ENCODE data around the gene FAM163B.
"Not testable (repeated sequence)": the region's sequence is repeated elsewhere in the genome, so short reads cannot be mapped to it uniquely, and the experiment has no call there.

FAM163B gene

GRCh38 chr9:133634081-133634691 lies 25.0 kb upstream of the FAM163B start:
- H3K27me3 Mint-ChIP-seq = peaks cover 18% of the 10 kb centered on the region
- no peaks in the 10 kb centered on the region for H3K9me3 Mint-ChIP-seq
- no peak overlapping the region for H3K4me3 Mint-ChIP-seq
- H3K4me1 Mint-ChIP-seq = no peaks in the 10 kb centered on the region
- no peak for ATAC-seq (ENCODE audit: low read depth)
- no peak overlapping the region for H3K27ac Mint-ChIP-seq
- H3K36me3 Mint-ChIP-seq = no peaks in the 10 kb centered on the region
- no peak for DNase-seq (ENCODE audit: low spot score in 2 of 2)

GRCh38 chr9:133633681-133634080 lies 24.5 kb upstream of the FAM163B start:
- DNase-seq (ENCODE audit: low spot score in 2 of 2) (no peak), ATAC-seq (ENCODE audit: low read depth) (no peak)
- H3K27me3 Mint-ChIP-seq = peaks cover 18% of the 10 kb centered on the region
- H3K9me3 Mint-ChIP-seq = no peaks in the 10 kb centered on the region
- H3K36me3 Mint-ChIP-seq = no peaks in the 10 kb centered on the region
- H3K27ac Mint-ChIP-seq = no peak overlapping the region
- no peaks in the 10 kb centered on the region for H3K4me1 Mint-ChIP-seq
- no peak overlapping the region for H3K4me3 Mint-ChIP-seq

GRCh38 chr9:133632806-133633680 lies 23.9 kb upstream of the FAM163B start:
- ATAC-seq (ENCODE audit: low read depth) (no peak), DNase-seq (ENCODE audit: low spot score in 2 of 2) (no peak)
- no peaks in the 10 kb centered on the region for H3K4me1 Mint-ChIP-seq
- H3K4me3 Mint-ChIP-seq = no peak overlapping the region
- H3K9me3 Mint-ChIP-seq = no peaks in the 10 kb centered on the region
- peaks cover 15% of the 10 kb centered on the region for H3K27me3 Mint-ChIP-seq
- no peaks in the 10 kb centered on the region for H3K36me3 Mint-ChIP-seq
- H3K27ac Mint-ChIP-seq = no peak overlapping the region

GRCh38 chr9:133631111-133631510 lies 21.9 kb upstream of the FAM163B start:
- H3K27ac Mint-ChIP-seq = no peak overlapping the region
- peaks cover 3% of the 10 kb centered on the region for H3K36me3 Mint-ChIP-seq
- no peak overlapping the region for H3K4me3 Mint-ChIP-seq
- peaks cover 5% of the 10 kb centered on the region for H3K9me3 Mint-ChIP-seq
- no peaks in the 10 kb centered on the region for H3K4me1 Mint-ChIP-seq
- H3K27me3 Mint-ChIP-seq = peaks cover 10% of the 10 kb centered on the region
- ATAC-seq (ENCODE audit: low read depth) (no peak), DNase-seq (ENCODE audit: low spot score in 2 of 2) (no peak)

DNA sequence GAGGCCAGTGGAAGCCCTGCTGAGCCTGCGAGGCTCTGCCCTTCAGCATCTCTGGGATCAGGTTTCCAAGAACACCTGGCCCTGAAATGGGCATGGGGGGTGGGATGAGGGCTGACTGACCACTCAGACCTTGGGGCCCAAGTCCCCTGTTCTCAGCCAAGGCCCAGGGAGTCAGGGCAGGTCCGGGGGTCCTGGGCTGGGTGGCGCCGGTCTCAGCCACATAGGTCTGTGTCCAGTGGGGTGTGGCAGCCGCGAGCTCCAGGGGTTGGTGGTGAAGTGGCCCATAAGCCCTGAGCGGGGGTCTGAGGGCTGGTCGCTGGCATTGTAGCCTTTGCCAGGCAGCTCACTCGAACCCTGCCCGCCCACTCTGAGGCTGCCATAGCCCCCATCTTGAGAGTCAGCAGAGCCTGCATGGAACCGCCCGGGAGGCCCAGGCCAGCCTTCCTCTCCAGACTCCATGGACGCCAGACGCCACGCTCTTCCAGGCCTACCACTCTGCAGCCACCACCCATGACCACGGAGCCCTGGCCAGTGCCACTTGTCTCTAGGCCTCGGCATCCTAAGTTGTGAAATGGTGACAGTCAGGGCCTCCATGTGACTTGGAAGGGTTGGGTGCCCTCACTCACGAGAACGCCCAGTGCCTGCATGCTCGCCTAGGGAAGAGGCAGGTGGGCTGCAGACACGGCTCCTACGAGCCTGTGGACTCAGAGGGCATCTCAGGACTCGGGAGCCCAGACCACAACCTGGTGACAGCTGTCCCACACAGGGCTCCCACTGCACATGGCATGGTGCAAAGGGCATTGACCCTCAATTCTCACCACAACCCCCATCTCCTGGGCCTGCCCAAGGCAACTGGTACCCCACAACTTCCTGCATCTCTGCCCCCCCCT lies 20.3 kb upstream of the FAM163B start:
- Mint-ChIP-seq H3K4me1 (no peaks in the 10 kb centered on the region), H3K9me3 (peaks cover 8% of the 10 kb centered on the region), H3K36me3 (peaks cover 5% of the 10 kb centered on the region), H3K27me3 (peaks cover 8% of the 10 kb centered on the region), H3K27ac (no peak overlapping the region), H3K4me3 (no peak overlapping the region)
- ATAC-seq (ENCODE audit: low read depth) = no peak
- no peak for DNase-seq (ENCODE audit: low spot score in 2 of 2)

DNA sequence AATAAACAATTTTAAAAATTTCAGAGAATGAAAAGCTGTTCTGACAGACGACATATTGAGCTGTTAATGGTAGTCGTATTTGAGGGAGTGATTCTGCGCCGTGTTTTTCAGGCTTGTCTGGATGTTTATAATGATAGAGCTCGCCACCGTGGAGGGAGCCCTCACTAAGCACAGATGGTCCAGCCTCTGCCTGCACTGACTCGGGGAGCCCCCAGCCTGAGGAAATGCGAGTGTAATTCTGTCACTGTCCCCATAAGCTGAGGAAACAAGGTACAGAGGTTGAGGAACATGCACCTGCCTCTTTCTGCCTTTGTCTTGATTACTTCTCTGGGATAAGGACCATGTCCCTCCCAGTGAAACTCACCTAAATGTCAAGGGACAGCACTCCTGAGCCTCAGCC lies 19.6 kb upstream of the FAM163B start:
- peaks cover 5% of the 10 kb centered on the region for H3K36me3 Mint-ChIP-seq
- no peak for ATAC-seq (ENCODE audit: low read depth)
- no peak overlapping the region for H3K27ac Mint-ChIP-seq
- H3K9me3 Mint-ChIP-seq = peaks cover 8% of the 10 kb centered on the region
- no peak overlapping the region for H3K4me3 Mint-ChIP-seq
- H3K4me1 Mint-ChIP-seq = no peaks in the 10 kb centered on the region
- peaks cover 5% of the 10 kb centered on the region for H3K27me3 Mint-ChIP-seq
- no peak for DNase-seq (ENCODE audit: low spot score in 2 of 2)

- ATAC-seq (ENCODE audit: low read depth) (no peak), DNase-seq (ENCODE audit: low spot score in 2 of 2) (no peak)
- Mint-ChIP-seq H3K4me3 (no peak overlapping the region), H3K4me1 (no peaks in the 10 kb centered on the region), H3K27me3 (peaks cover 12% of the 10 kb centered on the region), H3K27ac (no peak overlapping the region), H3K9me3 (peaks cover 8% of the 10 kb centered on the region), H3K36me3 (peaks cover 5% of the 10 kb centered on the region)
These were observed 18.2 kb upstream of the FAM163B start for GRCh38 chr9:133627341-133627740.

GRCh38 chr9:133626008-133626407 lies 16.8 kb upstream of the FAM163B start:
- not testable (repeated sequence) for H3K4me3 Mint-ChIP-seq; ATAC-seq (ENCODE audit: low read depth); DNase-seq (ENCODE audit: low spot score in 2 of 2); H3K4me1 Mint-ChIP-seq; H3K9me3 Mint-ChIP-seq; H3K27ac Mint-ChIP-seq; H3K36me3 Mint-ChIP-seq
- peaks cover 14% of the 10 kb centered on the region for H3K27me3 Mint-ChIP-seq

DNA sequence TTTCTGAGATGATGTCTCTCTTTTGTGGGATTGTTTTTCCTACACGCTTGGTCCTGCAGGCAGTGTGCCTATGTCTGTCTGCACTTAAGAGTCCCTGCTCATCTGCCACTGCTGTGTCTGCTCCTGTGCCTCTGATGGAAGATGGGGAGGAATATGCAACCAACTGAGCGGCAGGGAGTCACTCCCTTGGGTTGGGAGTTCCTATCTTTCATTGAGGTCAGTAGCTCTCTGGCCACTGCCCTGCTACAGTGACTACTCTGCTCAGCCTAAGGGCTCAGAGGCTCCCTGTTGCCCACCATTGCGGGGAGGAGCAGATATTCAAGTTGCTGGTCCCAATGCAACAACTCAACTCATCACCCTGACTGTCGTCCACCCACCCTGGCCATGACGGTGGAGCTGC lies 13.4 kb upstream of the FAM163B start:
- peaks cover 8% of the 10 kb centered on the region for H3K9me3 Mint-ChIP-seq
- H3K4me1 Mint-ChIP-seq = peaks cover 8% of the 10 kb centered on the region
- ATAC-seq (ENCODE audit: low read depth) (no peak), DNase-seq (ENCODE audit: low spot score in 2 of 2) (no peak)
- peaks cover 5% of the 10 kb centered on the region for H3K36me3 Mint-ChIP-seq
- peaks cover 16% of the 10 kb centered on the region for H3K27me3 Mint-ChIP-seq
- H3K4me3 Mint-ChIP-seq = no peak overlapping the region
- H3K27ac Mint-ChIP-seq = no peak overlapping the region

- Mint-ChIP-seq H3K27ac (no peak overlapping the region), H3K4me1 (peaks cover 8% of the 10 kb centered on the region), H3K27me3 (peaks cover 17% of the 10 kb centered on the region), H3K4me3 (no peak overlapping the region), H3K36me3 (peaks cover 5% of the 10 kb centered on the region), H3K9me3 (peaks cover 8% of the 10 kb centered on the region)
- ATAC-seq (ENCODE audit: low read depth) (no peak), DNase-seq (ENCODE audit: low spot score in 2 of 2) (no peak)
These were observed 12.6 kb upstream of the FAM163B start for GRCh38 chr9:133621725-133622267.

GRCh38 chr9:133619791-133620190 lies 10.6 kb upstream of the FAM163B start:
- H3K36me3 Mint-ChIP-seq = no peaks in the 10 kb centered on the region
- peaks cover 8% of the 10 kb centered on the region for H3K4me1 Mint-ChIP-seq
- peak in 1 of 2 donors; percentile 7 for DNase-seq (ENCODE audit: low spot score in 2 of 2)
- no peak overlapping the region for H3K4me3 Mint-ChIP-seq
- peaks cover 20% of the 10 kb centered on the region for H3K27me3 Mint-ChIP-seq
- H3K27ac Mint-ChIP-seq = no peak overlapping the region
- peak; percentile 87 for ATAC-seq (ENCODE audit: low read depth)
- H3K9me3 Mint-ChIP-seq = no peaks in the 10 kb centered on the region

GRCh38 chr9:133618726-133619125 lies 9.5 kb upstream of the FAM163B start:
- Mint-ChIP-seq H3K4me1 (peaks cover 8% of the 10 kb centered on the region), H3K9me3 (no peaks in the 10 kb centered on the region), H3K27me3 (peaks cover 20% of the 10 kb centered on the region), H3K4me3 (no peak overlapping the region), H3K27ac (no peak overlapping the region), H3K36me3 (no peaks in the 10 kb centered on the region)
- no peak for ATAC-seq (ENCODE audit: low read depth)
- no peak for DNase-seq (ENCODE audit: low spot score in 2 of 2)

GRCh38 chr9:133616643-133617405 lies 7.6 kb upstream of the FAM163B start:
- peaks cover 8% of the 10 kb centered on the region for H3K4me1 Mint-ChIP-seq
- no peaks in the 10 kb centered on the region for H3K36me3 Mint-ChIP-seq
- no peaks in the 10 kb centered on the region for H3K9me3 Mint-ChIP-seq
- H3K27me3 Mint-ChIP-seq = peaks cover 13% of the 10 kb centered on the region
- H3K4me3 Mint-ChIP-seq = no peak overlapping the region
- no peak overlapping the region for H3K27ac Mint-ChIP-seq
- no peak for ATAC-seq (ENCODE audit: low read depth)
- DNase-seq (ENCODE audit: low spot score in 2 of 2) = no peak
